LNCaP clone FGC (cell line): ENCODE measurements around the gene TRNP1.

Experiments
- DNase-seq: peaks from one replicate; pipeline ENCODE4 v3.0.0-alpha.2; 2011; ENCODE audit warnings: low read depth
- H3K4me3 ChIP-seq: 2 replicates; pipeline ENCODE4 v1.5.1; 2011; ENCODE audit warnings: mild to moderate bottlenecking, low read depth, low read length, control low read depth
- CTCF ChIP-seq: IDR thresholded peaks from 2 replicates; pipeline ENCODE4 v1.5.1; 2012; ENCODE audit warnings: mild to moderate bottlenecking; ENCODE audit not compliant: control insufficient read depth, insufficient read depth; ENCODE audit errors: extremely low read depth

Gene TRNP1

GRCh38 chr1:26996024-26996423 lies 2.5 kb downstream of the TRNP1 start:
- no peak for DNase-seq
- no peak overlapping the region for H3K4me3 ChIP-seq
- TF ChIP-seq CTCF = no peak

- no peak for TF ChIP-seq CTCF
- no peak overlapping the region for H3K4me3 ChIP-seq
- no peak for DNase-seq
Measured at GRCh38 chr1:26996665-26997064, 3.2 kb downstream of the TRNP1 start.

GRCh38 chr1:26998429-26999300 lies 5.2 kb downstream of the TRNP1 start:
- H3K4me3 ChIP-seq = no peak overlapping the region
- DNase-seq = no peak
- no peak for TF ChIP-seq CTCF

GRCh38 chr1:26999440-26999987 lies 6.0 kb downstream of the TRNP1 start:
- no peak for TF ChIP-seq CTCF
- no peak overlapping the region for H3K4me3 ChIP-seq
- DNase-seq = no peak

- no peak for TF ChIP-seq CTCF
- H3K4me3 ChIP-seq = no peak overlapping the region
- no peak for DNase-seq
Measured at GRCh38 chr1:27000090-27000816, 6.8 kb downstream of the TRNP1 start.

- DNase-seq = no peak
- no peak overlapping the region for H3K4me3 ChIP-seq
- no peak for TF ChIP-seq CTCF
Measured at GRCh38 chr1:27000817-27001460, 7.4 kb downstream of the TRNP1 start.
